ENCODE data around the gene IZUMO2.

DNA sequence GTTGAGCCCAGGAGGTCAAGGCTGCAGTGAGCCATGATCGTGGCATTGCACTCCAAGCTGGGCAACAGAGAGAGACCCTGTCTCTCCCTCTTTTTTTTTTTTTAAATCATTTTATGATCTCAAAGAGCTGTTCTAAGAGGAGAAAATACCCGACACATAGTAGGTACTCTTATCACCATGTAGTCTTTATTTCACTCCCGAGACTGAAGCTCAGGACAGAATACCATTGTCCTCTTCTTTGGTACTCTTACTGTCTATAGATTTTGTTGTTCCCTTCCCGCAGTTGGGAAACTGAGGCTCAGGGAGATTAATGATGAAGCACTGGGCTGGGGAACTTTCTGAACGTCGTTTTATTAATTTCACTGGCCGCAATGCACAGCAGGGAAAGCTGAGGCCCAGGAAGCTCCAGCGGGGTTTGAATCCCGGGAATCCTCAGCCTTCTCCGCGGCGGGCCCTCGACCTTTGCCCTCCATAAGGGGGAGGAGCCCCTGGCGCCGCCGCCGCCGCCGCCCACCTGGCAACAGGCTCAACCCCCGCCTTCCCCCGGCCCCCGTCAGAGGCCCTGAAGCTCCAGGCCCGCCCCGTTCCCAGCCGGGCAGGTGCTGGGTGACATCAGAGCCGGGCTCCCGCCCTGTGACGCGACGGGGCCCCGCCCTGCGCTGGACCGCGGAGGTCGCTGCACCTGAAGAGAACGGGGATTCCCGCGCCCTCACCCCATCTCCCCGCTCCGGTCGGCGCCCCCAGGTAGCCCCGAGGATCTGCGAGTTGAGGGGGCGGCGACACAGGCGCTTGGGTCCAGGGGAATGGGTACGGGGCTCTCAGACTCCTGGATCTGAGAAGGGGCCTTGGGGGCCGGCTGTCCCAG lies 42.0 kb upstream of the IZUMO2 start:
- TF ChIP-seq, protein P1, sequence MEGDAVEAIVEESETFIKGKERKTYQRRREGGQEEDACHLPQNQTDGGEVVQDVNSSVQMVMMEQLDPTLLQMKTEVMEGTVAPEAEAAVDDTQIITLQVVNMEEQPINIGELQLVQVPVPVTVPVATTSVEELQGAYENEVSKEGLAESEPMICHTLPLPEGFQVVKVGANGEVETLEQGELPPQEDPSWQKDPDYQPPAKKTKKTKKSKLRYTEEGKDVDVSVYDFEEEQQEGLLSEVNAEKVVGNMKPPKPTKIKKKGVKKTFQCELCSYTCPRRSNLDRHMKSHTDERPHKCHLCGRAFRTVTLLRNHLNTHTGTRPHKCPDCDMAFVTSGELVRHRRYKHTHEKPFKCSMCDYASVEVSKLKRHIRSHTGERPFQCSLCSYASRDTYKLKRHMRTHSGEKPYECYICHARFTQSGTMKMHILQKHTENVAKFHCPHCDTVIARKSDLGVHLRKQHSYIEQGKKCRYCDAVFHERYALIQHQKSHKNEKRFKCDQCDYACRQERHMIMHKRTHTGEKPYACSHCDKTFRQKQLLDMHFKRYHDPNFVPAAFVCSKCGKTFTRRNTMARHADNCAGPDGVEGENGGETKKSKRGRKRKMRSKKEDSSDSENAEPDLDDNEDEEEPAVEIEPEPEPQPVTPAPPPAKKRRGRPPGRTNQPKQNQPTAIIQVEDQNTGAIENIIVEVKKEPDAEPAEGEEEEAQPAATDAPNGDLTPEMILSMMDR (IDR thresholded peaks at IDR 0.05) = no peak
- TF ChIP-seq POLR2A (IDR thresholded peaks at IDR 0.05) = peak; percentile 42

Measured in right lobe of liver (tissue), 4 donors.